Cardiac atrium fibroblast (primary cell): Measurements from ENCODE around the gene SCO1. TPM values are rescaled to one million over a fixed set of nuclear protein-coding genes. Genes with fewer than 3 reads are reported as not detected.

ENCODE experiments used
- total RNA-seq: library from RNA; depleted of rRNA; stranded (reverse); fragments of >200 nt; gene quantifications from 2 replicates; pipeline ENCODE4 v1.2.3, GENCODE V29; 2015

SCO1 gene
- total RNA-seq = 25.3 and 26.7 TPM in 2 replicates

GRCh38 chr17:10697092-10698081 is at the start of gene SCO1, which contains the start of gene ADPRM:
TSS of gene SCO1 (minus strand) at chr17:10697533. CDS start at chr17:10697507, 26 bp downstream.
TSS of gene ADPRM (plus strand) at chr17:10697594. CDS start at chr17:10704927, 7,333 bp downstream.

GRCh38 chr17:10729334-10730193 is 32.2 kb upstream of the SCO1 start, which contains the start of gene TMEM220:
TSS of gene TMEM220 (minus strand) at chr17:10730023. CDS start at chr17:10729851, 172 bp downstream.

GRCh38 chr17:10657148-10657547 is 40.2 kb downstream of the SCO1 start, which contains the start of gene MYH3:
TSS of gene MYH3 (minus strand) at chr17:10657309. CDS start at chr17:10655064, 2,245 bp downstream.

Other genes with a start within 250 kb of the SCO1 start
- not detected in 2 replicates for gene MYH4, start 228.0 kb downstream of the SCO1 start, total RNA-seq
- gene MYH1, start 179.0 kb downstream of the SCO1 start, total RNA-seq = not detected in 2 replicates
- not detected in 2 replicates for gene MYH2, start 147.9 kb downstream of the SCO1 start, total RNA-seq
- 0.54 TPM in 1 of 2 replicates, not detected in the other for gene MYH3, start 40.2 kb downstream of the SCO1 start, total RNA-seq
- 4.5 and 9.9 TPM in 2 replicates for gene ADPRM, start 61 bp upstream of the SCO1 start, total RNA-seq
- gene TMEM220, start 32.5 kb upstream of the SCO1 start, total RNA-seq = 2.3 and 6.0 TPM in 2 replicates
- not detected in 2 replicates for gene TMEM238L, start 106.6 kb upstream of the SCO1 start, total RNA-seq
- not detected in 2 replicates for gene PIRT, start 140.6 kb upstream of the SCO1 start, total RNA-seq